Activated CD4-positive, CD25-positive, alpha-beta regulatory T cell (primary cell): Measurements from ENCODE around the gene TBCD.

Experiments
- DNase-seq, 4 experiments: peaks; one replicate each; lab custom pipeline; 2025; lab: John Stamatoyannopoulos, UW

Gene TBCD

DNA sequence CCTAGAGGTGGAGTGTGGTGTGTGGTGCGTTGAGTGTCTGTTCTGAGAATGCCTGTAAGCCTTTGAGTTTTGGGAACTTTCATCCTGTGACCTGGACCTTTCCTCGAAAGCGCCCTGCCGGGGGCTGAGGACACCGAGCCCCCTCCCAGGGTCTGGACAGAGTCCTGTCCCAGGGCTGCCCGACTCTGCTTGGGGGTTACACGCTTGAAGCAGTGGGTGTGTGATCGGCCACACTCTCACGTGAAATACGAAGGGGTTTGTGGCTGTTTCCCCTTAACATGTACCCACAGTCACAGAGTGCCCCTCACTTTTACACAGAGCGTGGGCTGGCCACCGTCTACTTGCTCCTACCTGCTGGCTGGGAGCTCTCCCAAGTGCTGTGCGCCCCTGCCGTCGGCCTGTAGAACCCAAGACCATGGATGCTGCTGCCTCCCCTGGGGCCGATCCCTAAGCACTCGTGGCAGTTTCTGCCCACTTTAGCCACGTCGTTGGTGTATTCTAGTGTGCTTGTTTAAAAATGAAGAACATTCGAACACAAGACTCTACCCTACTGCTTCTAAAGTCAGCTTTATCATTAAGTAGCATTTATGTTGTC, 81.1 kb downstream of the TBCD start:
- DNase-seq = no peak

DNA sequence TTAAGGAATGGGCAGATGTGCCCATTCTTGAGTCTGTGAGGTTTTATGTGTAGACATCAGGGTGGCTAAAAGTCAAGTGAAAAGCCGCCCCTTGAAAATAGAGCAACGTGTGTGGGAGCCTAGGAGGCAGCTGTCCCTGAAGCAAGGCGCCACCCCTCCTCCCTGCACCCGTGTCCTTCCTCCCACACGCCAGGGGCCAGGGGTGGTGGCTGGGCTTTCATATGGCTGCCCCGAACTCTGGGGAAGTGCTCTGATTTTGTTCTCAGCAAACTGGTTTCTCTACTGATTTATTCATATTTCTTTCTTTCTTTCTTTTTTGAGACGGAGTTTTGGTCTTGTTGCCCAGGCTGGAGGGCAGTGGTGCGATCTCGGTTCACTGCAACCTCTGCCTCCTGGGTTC, 83.3 kb downstream of the TBCD start:
- no peak for DNase-seq

DNA sequence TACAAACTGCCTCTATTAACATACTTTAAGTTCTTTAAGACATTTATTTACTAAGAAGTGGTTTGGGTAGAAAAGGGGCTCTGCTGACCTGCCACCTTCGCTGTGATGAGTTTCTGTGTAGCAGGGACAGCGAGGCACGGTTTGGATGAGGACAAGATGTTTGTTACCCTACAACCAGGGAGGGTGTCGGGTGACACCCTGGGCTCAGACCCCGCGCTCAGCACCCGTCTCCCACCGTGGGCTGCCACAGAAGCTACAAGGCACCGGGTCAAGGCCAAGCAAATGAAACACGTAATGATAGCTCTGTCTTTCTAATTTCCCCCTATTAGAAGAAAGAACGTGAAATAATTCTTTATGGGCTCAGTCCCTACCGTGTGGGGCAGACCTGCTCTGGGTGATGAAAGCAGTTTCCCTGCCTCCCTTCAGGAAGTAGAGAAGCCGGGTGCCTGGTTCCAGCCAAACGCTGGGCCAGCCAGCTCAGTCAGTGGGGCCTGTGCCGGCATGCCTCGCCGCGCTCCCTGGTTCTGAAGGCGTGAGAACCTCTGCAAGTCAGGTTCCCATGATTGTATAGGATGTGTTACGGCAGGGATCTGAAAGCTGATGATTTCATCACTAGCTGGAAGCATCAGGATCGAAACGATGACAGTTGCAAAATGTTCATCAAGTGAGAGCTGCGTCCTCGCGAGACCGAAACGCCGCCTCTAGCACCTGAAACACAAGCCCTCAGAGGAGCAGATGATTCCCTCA, 84.1 kb downstream of the TBCD start:
- DNase-seq = no peak

DNA sequence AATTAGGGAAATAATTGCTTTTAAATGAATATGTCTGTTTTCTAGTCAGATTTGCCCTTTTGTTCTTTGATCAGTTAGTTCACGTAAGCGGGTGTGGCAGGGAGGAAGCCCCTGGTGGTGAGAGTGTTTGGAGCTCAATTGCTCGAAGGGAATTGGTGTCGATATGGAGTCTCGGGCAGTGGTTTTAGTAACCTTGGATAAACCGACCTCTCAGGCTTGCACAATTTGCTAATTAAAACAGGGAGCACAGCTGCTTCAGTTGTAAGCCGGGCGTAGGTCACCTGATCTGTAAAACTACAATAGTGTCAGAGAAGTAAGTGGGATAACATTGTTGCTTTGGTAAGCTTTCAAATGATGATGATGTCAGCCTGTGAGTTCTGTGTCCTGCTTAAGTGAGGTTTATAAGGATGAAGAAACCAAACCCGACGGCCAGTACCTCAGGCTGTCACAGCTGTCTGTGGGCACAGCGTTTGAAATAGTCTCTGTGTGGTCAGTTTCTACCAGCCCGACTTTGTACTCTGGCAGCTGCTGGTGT, 85.0 kb downstream of the TBCD start:
- no peak for DNase-seq

DNA sequence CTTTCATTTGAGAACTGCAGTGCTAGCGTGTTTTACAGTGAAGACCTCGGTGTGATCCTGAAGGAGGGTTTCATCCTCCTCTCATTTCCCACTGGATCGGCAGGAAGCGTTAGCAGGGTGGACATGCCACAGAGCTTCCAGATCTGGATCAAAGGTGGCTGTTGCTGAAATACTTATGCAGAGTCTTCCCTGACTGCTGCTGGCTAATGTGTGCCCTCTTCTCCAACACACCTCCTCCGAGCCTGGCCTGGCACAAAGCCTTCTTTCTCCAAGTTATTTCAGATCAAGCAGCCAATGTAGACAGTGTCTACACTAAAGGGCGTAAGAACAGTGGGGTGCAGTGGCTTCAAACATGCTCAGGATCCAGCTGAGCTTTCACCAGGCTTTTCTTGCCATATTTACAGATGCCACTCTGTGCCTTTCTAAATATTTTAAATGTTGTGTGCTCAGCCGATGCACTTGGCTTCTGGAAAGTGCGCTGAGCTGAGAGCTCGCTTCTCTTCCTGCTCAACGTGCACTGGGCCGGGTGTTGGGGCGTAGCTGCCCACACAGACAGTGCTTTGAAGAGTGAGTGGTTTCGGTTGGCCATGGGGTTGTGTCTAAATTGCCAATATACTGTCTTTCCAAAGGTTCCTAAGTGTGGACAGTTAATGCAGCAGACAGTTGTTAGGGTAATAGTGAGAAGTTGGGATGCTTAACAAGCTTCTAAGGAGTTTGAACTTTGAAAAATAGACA, 85.9 kb downstream of the TBCD start:
- no peak for DNase-seq

DNA sequence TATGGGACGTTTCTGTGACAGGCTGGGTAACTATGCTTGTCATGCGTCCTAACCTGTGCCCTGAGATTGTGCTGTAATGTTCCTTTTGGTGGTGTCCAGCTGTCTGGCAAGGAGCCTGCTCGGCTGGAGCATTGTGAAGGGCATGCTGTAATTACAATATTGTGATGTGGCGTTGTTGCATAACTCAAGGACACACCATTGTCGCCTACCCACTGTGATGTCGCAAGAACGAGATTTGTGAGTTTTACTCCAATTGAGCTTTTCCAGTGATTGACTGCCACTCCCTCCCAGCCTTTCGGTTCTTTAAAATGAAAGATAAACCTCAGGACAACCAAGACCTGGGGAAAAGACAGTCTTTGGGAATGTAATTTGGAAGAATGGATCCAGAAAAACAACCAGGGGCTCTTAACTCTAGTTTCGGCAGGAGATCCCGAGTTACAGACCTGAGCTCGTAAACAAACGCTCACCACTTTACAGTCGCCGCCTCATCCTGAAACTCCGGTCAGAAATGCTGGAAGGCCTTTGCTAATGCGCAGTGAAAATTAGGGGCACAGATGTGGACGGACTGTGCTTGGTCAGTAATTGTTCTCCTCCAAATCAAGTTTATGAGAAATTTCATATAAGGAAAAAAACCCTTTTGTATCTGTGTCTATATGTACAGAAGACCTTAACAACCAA, 86.7 kb downstream of the TBCD start:
- no peak for DNase-seq

DNA sequence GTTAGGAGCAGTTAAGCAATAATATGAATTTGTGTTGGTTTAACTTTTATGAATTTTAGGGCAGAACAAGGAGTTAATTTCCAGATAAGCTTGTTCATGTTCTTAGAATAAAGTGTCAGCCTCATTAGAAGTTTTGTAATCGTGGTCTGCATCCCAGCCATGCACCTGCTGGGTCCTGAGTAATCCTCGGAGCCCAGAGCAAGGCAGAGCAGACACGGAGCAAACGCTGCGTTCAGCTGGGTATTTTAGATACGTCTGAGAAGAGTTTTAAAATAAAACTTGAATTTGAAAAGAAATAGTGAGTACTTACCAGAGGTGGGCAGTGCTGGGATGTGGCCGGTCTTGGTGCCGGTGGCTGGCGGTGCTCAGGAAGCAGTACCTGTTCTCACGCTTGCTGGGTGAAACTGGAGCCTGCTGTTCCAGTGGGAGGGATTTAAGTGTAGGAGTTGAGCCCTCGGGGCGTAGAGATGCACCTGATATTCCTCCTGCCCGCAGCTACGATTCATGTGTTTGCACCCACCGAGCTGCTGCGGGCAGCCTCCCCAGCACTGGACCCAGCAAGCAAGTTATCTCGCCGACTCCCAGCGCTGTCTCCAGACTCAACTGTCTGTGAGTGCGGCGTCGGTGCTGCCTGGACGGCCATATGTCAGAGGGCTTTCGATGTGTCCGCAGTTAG, 87.9 kb downstream of the TBCD start, which contains the start of gene ZNF750:
Gene ZNF750 (minus strand): TSS at position 406 of the 676 bp plus-strand sequence. CDS start 7,568 bp downstream, outside the sequence.
- DNase-seq = no peak

DNA sequence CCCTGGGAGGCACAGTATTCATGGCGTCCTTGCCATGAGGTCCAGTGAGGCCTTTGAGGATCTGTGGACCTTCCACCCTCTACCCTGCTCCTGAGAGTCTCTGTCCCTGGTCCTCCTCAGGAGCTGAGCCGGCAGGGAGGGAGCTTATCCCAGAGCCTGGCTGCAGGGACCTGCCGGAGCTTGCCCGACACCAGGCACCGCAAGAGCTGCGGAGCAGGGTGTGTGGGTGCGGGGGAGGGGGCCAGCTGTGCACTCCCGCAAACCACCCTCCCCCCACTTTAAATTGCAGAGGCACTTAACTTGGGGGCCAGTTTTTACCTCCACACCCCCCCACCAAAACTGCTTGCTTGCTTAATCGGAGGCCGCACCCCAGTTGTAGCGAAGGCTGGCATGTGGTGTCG, 88.6 kb downstream of the TBCD start:
- DNase-seq = no peak

DNA sequence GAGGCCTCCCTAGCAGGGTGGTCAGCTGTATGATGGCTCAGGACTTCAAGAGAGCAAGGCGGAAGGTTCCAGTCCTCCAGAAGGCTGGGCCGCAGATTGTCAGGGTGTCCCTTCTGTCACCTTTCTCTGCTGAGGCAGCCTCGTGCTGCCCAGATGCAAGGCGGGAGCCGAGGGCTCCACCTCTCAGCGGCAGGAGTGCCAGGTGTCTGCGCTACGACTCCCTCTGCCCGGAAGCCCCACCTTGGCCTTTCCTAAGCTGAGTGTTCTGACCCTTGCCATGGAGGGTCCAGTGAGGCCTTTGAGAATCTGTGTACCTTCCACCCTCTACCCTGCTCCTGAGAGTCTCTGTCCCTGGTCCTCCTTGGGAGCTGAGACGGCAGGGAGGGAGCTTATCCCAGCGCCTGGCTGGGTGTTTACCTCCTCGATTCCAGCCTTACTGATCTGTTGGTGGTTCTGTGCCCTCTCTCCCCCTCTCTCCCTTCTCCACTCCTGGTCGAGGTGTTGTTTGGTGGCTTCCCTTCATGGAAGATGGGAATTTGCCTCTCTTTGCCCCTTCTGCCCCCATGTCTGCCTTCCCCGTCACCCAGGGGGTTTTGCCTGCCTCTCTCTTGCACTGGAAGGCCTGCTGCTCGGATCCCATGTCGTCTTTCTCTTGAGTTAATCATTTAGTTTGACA, 90.2 kb downstream of the TBCD start:
- DNase-seq = no peak

DNA sequence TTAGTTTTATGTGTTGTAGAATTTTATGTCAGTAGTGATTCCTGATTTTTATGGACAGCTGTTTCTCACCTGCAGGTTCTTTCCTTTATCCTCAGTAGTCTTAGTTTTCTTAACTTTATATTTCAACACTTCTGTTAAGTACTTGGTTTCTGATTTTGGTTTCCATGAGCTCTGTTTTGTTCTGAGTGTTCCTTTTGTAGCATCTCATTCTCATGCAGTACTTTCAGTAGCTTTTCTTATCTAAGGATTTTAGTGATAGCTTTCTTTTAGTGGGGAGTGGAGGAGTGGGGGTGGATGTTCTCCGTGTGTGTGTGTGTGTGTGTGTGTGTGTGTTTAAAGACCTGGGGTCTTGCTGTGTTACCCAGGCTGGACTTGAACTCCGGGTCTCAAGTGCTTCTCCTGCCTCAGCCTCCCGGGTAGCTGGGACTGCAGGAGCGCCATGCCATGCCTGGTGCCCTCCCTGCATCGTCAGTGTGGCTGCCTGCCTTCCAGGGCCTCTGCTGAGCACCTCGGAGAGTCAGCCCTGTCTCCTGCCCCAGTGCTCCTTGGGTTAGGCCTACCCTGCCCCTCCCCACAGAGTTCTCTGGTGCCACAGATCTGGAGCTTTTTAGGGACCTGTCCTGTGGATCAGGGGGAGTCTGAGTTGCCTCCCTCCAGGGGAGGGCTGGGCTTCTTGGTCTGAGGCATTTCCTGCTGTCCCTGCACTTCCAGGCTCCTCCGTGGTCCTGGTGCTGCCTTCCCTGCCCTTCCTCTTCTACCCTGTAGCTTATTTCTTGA, 92.2 kb downstream of the TBCD start:
- DNase-seq = no peak

DNA sequence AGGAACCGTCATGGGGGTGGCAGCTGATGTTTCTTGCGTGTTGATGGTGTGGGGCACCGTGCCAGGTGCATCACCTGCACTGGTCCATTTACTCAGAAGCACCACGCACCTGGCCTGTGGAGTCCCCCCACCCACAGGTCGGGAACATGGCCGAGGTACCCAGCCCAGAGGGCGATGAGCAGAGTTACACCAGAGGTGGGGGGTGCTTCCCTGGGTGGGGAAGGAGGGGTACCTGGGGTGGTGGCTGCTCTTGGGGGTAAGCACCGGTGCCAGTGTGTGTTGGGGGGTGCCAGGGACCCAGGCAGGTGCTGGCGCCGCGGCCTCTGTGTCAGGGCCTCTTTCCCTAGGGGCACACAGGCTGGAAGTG, 92.9 kb downstream of the TBCD start:
- no peak for DNase-seq

DNA sequence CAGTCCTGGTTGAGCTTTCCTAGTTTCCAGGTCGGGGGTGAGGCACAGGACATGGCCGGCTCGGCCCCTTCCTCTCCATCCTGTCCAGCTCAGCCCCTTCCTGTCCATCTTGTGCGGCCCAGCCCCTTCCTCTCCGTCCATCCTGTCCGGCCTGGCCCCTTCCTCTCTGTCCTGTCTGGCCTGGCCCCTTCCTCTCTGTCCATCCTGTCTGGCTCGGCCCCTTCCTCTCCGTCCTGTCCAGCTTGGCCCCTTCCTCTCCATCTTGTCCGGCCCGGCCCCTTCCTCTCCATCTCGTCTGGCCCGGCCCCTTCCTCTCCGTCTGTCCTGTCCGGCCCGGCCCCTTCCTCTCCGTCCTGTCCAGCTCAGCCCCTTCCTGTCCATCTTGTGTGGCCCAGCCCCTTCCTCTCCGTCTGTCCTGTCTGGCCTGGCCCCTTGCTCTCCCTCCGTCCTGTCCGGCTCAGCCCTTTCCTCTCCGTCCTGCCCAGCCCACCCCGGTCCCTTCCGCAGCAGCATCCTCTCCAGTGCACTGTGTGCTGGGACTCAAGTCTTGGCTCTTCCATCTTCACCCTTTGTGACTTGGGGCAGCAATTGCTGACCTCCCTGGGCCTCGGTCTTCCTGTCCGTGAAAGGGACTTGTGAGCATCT, 93.4 kb downstream of the TBCD start:
- DNase-seq = no peak

DNA sequence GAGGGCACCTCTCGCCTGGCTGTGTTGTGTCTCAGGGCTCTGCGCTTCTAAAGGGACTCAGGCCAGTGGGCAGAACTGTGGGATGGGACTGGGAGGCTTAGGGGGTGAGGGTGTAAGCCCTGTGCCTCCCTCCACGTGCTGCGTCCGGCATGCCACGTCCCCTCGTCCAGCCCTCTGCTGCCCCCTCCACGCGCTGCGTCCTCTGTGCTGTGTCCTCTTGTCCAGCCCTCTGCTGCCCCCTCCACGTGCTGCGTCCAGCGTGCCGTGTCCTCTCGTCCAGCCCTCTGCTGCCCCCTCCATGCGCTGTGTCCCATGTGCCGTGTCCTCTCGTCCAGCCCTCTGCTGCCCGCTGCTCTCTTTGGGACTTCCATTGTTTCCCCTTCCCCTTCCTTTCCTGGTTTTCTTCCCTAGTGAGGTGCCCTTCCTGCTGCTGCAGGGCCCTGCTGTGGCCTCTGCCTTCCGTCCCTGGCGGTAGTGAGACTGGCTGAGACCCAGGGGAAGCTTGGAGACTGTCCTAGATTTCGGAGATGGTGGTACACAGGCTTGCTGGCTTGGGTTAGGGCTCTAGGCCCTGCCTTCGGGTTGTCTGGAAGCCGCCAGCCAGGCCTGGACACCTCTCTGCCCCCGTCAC, 94.3 kb downstream of the TBCD start:
- DNase-seq = no peak

DNA sequence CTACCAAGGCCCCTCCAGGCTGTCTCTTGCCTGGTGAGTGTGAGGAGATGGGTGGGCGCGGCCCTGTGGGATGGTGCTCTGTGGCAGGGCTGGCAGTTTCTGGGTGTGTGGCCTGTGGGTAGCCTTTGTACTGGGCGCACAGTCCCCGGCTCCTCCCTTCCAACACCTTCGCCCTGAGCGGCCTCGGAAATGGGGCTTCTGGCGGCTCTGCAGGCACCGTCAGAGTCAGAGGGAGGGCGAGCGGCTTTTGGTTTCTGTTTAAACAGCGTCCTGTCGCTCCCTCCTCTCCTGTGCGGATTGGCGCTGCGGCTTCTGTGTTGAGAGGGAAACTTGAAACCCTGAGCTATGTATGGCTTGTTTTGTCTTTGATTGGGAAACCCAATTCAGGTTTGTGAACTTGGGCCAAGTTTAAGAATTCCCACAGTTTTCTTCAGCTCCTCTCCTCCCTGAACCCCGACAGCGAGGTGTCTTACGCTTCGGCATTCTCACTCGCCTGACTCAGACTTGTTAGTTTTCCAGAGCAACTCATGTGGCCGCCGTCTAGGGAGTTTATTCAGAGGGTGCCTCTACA, 96.2 kb downstream of the TBCD start:
- peak in 1 of 4 experiments; percentile 18 for DNase-seq

DNA sequence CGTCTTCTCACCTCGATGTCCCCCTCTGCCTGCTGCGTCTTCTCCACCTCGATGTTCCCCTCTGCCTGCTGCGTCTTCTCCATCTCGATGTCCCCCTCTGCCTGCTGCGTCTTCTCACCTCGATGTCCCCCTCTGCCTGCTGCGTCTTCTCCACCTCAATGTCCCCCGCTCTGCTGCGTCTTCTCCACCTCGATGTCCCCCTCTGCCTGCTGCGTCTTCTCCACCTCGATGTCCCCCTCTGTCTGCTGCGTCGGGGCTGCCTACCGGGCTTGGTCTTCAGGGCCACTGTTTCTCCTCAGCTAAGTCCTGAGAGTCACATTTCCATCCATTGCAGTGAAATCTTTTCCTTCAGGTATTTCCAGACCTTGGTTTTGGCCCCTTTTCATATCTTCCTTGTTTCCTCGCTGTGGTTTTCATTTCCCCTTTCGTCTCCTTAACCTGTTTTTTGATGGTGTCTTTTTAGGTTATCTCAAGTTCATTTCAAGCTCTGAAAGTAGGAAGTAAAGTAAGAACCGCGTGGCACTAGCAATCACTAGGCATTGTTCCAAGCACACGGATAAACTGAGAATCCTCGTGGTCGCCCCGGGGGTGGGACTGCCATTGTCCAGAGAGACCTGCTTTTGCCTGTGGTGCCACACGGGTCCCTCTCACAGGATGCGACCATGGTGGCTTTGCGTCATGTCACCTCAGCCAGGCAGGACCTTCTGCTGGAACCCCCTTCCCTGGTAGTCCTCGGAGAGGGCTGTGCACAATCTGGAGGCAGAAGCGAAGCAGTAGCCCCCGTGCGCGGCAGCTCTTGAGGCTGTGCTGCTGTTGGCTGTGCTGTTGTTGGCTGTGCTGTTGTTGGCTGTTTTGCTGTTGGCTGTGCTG, 97.4 kb downstream of the TBCD start:
- no peak for DNase-seq

DNA sequence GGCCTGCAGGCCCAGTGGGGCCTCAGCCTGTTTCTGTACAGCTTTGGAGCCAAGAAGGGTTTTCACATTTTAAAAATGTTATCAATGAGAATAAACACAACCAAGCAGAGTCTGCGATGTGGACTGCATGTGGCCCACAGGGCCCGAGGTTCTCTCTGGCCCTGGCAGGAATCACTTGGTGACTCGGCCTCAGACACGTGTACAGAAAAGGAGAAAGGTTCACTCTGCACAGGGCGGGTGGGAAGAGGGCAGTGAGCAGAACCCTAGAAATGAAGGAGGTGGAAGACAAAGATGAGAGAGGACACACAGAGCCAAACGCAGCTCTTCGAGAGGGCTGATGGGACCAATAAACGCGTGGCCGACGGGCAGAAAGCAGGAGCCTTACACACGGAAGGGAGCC, 99.5 kb downstream of the TBCD start:
- no peak for DNase-seq

DNA sequence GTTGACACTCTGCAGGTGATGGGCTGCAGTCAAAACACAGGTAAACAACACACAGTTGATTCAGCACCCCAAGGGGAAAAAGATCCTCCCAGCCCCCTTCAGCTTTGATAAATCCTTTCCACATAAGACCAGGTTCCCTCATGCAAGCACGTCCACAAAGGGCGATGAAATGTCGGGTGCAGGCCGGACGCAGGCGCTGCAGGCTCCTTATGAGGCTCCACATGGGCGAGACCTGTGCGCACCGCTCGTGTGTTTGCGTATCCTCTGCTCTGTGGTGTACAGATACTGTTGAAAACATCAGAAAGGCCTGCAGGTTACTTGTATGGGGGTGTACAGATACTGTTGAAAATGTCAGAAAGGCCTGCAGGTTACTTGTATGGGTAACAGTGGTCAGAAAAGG, 102.4 kb downstream of the TBCD start:
- DNase-seq = no peak

DNA sequence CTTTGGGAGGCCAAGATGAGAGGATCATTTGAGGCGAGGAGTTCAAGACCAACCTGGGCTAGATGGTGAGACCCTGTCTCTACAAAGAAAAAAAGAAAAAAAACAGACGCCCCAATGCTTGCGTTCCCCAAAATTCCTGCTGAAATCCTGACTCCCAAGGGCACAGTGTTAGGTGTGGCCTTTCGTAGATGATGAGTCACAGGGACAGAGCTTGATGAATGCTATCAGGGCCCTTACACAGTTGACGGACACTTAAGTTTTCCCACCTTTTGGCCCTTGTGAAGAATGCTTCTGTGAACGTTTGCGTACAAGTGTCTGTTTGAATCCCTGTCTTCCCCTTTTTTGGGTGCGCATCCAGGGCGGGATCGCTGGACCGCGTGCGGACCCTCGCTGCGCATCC, 104.5 kb downstream of the TBCD start:
- DNase-seq = no peak
